22Rv1 (cell line): ENCODE measurements around the gene NOXO1.

Experiments used
- CTCF ChIP-seq: fragments of 450-650 bp; IDR thresholded peaks from 2 replicates; pipeline ENCODE4 v1.5.1; 2017; ENCODE audit warnings: mild to moderate bottlenecking
- ZFX ChIP-seq: fragments of 450-650 bp; IDR thresholded peaks from 2 replicates; pipeline ENCODE4 v1.6.1; 2017; ENCODE audit warnings: antibody characterized with exemption, borderline replicate concordance

GRCh38 chr16:2015117-2015946, 34.1 kb upstream of the NOXO1 start:
- no peak for TF ChIP-seq CTCF
- no peak for TF ChIP-seq ZFX
